H9 (cell line): ENCODE results near the gene BTG4. TPM values are rescaled to one million over a fixed set of nuclear protein-coding genes. Genes with fewer than 3 reads are reported as not detected.

Experiments
- DNase-seq: peaks from one replicate; pipeline ENCODE4 v3.0.0-alpha.2; 2017
- H2AFZ ChIP-seq: one replicate; pipeline ENCODE4 v1.6.1; 2013; ENCODE audit warnings: mild to moderate bottlenecking, low read length, control low read depth, moderate library complexity
- H2AK5ac ChIP-seq: 2 replicates; pipeline ENCODE4 v1.6.1; 2013; ENCODE audit warnings: low read length, control low read depth, mixed read lengths; ENCODE audit not compliant: insufficient read length
- H2BK120ac ChIP-seq: one replicate; pipeline ENCODE4 v1.6.1; 2013; ENCODE audit warnings: low read depth, mild to moderate bottlenecking, low read length, control low read depth, inconsistent platforms; ENCODE audit not compliant: poor library complexity, severe bottlenecking
- H2BK12ac ChIP-seq: 2 replicates; pipeline ENCODE4 v1.6.1; 2013; ENCODE audit warnings: low read length, control low read depth, mixed read lengths, low read depth; ENCODE audit not compliant: insufficient read length
- H2BK15ac ChIP-seq: 2 replicates; pipeline ENCODE4 v1.6.1; 2013; ENCODE audit warnings: low read depth, low read length, control low read depth
- H2BK20ac ChIP-seq: one replicate; pipeline ENCODE4 v1.6.1; 2013; ENCODE audit warnings: low read depth, mild to moderate bottlenecking, low read length, control low read depth, inconsistent platforms; ENCODE audit not compliant: poor library complexity, severe bottlenecking
- H2BK5ac ChIP-seq: 2 replicates; pipeline ENCODE4 v1.6.1; 2013; ENCODE audit warnings: low read length, control low read depth, mixed read lengths; ENCODE audit not compliant: insufficient read length
- H3K14ac ChIP-seq: 2 replicates; pipeline ENCODE4 v1.6.1; 2013; ENCODE audit warnings: low read length, control low read depth; ENCODE audit not compliant: insufficient read depth
- H3K18ac ChIP-seq: 2 replicates; pipeline ENCODE4 v1.6.1; 2013; ENCODE audit warnings: low read depth, mild to moderate bottlenecking, mixed read lengths, low read length, control low read depth; ENCODE audit not compliant: insufficient read length
- H3K23ac ChIP-seq: 2 replicates; pipeline ENCODE4 v1.6.1; 2013; ENCODE audit warnings: low read length, control low read depth, mixed read lengths, low read depth; ENCODE audit not compliant: insufficient read length
- H3K23me2 ChIP-seq: 2 replicates; pipeline ENCODE4 v1.6.1; 2013; ENCODE audit warnings: low read depth, mild to moderate bottlenecking, mixed read lengths, low read length, control low read depth; ENCODE audit not compliant: insufficient read length, poor library complexity, severe bottlenecking
- H3K27ac ChIP-seq: 2 replicates; pipeline ENCODE4 v1.5.1; 2013; ENCODE audit warnings: low read length, control low read depth, mixed read lengths, low read depth; ENCODE audit not compliant: insufficient read length
- H3K27me3 ChIP-seq: 2 replicates; pipeline ENCODE4 v1.6.1; 2013; ENCODE audit warnings: low read length, control low read depth, inconsistent platforms; ENCODE audit not compliant: insufficient read depth
- H3K4ac ChIP-seq: 2 replicates; pipeline ENCODE4 v1.6.1; 2013; ENCODE audit warnings: low read depth, mild to moderate bottlenecking, control low read depth, inconsistent platforms, low read length, moderate library complexity
- H3K4me1 ChIP-seq: 2 replicates; pipeline ENCODE4 v1.6.1; 2013; ENCODE audit warnings: low read length, control low read depth, inconsistent platforms; ENCODE audit not compliant: insufficient read depth
- H3K4me2 ChIP-seq: 2 replicates; pipeline ENCODE4 v1.6.1; 2013; ENCODE audit warnings: low read length, control low read depth, mixed read lengths; ENCODE audit not compliant: insufficient read length, insufficient read depth
- H3K56ac ChIP-seq: 2 replicates; pipeline ENCODE4 v1.6.1; 2013; ENCODE audit warnings: low read depth, mild to moderate bottlenecking, mixed read lengths, low read length, control low read depth; ENCODE audit not compliant: insufficient read length
- H3K79me1 ChIP-seq: 2 replicates; pipeline ENCODE4 v1.6.1; 2013; ENCODE audit warnings: low read depth, mild to moderate bottlenecking, moderate library complexity, low read length, control low read depth, inconsistent platforms; ENCODE audit not compliant: insufficient read depth, poor library complexity, severe bottlenecking
- H3K79me2 ChIP-seq: 2 replicates; pipeline ENCODE4 v1.6.1; 2013; ENCODE audit warnings: low read length, control low read depth, inconsistent platforms; ENCODE audit not compliant: insufficient read depth
- H3K9ac ChIP-seq: 2 replicates; pipeline ENCODE4 v1.6.1; 2013; ENCODE audit warnings: low read length, control low read depth, mixed read lengths; ENCODE audit not compliant: insufficient read length; ENCODE audit errors: extremely low read depth
- H3K9me3 ChIP-seq: one replicate; pipeline ENCODE4 v1.6.1; 2013; ENCODE audit warnings: low read depth, low read length, inconsistent platforms; ENCODE audit not compliant: control insufficient read depth
- H3T11ph ChIP-seq: one replicate; pipeline ENCODE4 v1.6.1; 2013; ENCODE audit warnings: mild to moderate bottlenecking, low read length, control low read depth, inconsistent platforms
- H4K20me1 ChIP-seq: one replicate; pipeline ENCODE4 v1.6.1; 2013; ENCODE audit not compliant: control insufficient read depth, insufficient read length, insufficient read depth
- H4K5ac ChIP-seq: 2 replicates; pipeline ENCODE4 v1.6.1; 2013; ENCODE audit warnings: low read depth, mild to moderate bottlenecking, mixed read lengths, low read length, control low read depth; ENCODE audit not compliant: insufficient read length
- H4K8ac ChIP-seq: replicated peaks from 2 replicates; pipeline ENCODE4 v1.6.1; 2013; ENCODE audit warnings: low read length, control low read depth, mixed read lengths, low read depth; ENCODE audit not compliant: insufficient read length
- H4K91ac ChIP-seq: 2 replicates; pipeline ENCODE4 v1.6.1; 2013; ENCODE audit warnings: low read depth, mild to moderate bottlenecking, moderate library complexity, mixed read lengths, low read length, control low read depth; ENCODE audit not compliant: insufficient read length
- H3K27ac Mint-ChIP-seq, 3 experiments: 2 replicates in 2 of 3; 3 replicates in 1 of 3; pipeline ENCODE4 v1.8.0; 2020 to 2021; ENCODE audit warnings: mixed read lengths in 3 of 3, mild to moderate bottlenecking in 1 of 3, moderate library complexity in 1 of 3
- H3K27me3 Mint-ChIP-seq: 2 replicates; pipeline ENCODE4 v1.8.0; 2021; ENCODE audit warnings: low read depth, mild to moderate bottlenecking, moderate library complexity, mixed read lengths
- H3K36me3 Mint-ChIP-seq, 3 experiments: 2 replicates in 2 of 3; 3 replicates in 1 of 3; pipeline ENCODE4 v1.8.0; 2020 to 2021; ENCODE audit warnings: low read depth in 3 of 3, mixed read lengths in 3 of 3; ENCODE audit not compliant: insufficient read depth in 1 of 3
- H3K4me1 Mint-ChIP-seq, 2 experiments: 2 replicates each; pipeline ENCODE4 v1.8.0; 2020; ENCODE audit warnings: mixed read lengths in 2 of 2
- H3K4me3 Mint-ChIP-seq, 2 experiments: 2 replicates in 1 of 2; 3 replicates in 1 of 2; pipeline ENCODE4 v1.8.0; 2020 to 2021; ENCODE audit warnings: mild to moderate bottlenecking in 2 of 2, mixed read lengths in 2 of 2, moderate library complexity in 1 of 2
- H3K9me3 Mint-ChIP-seq, 2 experiments: 2 replicates in 1 of 2; 3 replicates in 1 of 2; pipeline ENCODE4 v1.8.0; 2020; ENCODE audit warnings: mild to moderate bottlenecking in 2 of 2, mixed read lengths in 2 of 2, moderate library complexity in 1 of 2
- CTCF ChIP-seq: fragments of 200-600 bp; sonication (generic); conservative IDR thresholded peaks from 3 replicates; pipeline ENCODE4 v1.8.0; 2021; ENCODE audit warnings: antibody characterized with exemption, mild to moderate bottlenecking
- WGBS: extraction: QIAGEN DNeasy Blood & Tissue Kit; methylation state at CpG from one replicate; pipeline ENCODE4 v1.1.7; 2013; ENCODE audit warnings: missing lambda C conversion rate, low lambda C conversion rate, mixed read lengths; ENCODE audit not compliant: insufficient read length; ENCODE audit errors: extremely low coverage; 5-methylcytosine and 5-hydroxymethylcytosine counted together
- total RNA-seq: library from RNA; stranded (reverse); gene quantifications from 2 replicates; pipeline ENCODE4 v1.2.1, GENCODE V29; 2021

Gene BTG4
- total RNA-seq, 1 experiment from 2014 or later, result not detected

GRCh38 chr11:111455291-111456085 lies 56.7 kb downstream of the BTG4 start:
- no CpG with 5 or more reads among the region's 21 CpGs for WGBS
- H2BK20ac ChIP-seq, result no peak overlapping the region
- no peak overlapping the region for H2BK15ac ChIP-seq
- Mint-ChIP-seq H3K27me3 (peaks cover 23% of the 10 kb centered on the region), H3K4me1 (peaks cover 15 to 17% of the 10 kb centered on the region in 2 experiments), H3K36me3 (no peaks in the 10 kb centered on the region), H3K27ac (no peak overlapping the region; a peak in 1 of 7 replicates), H3K4me3 (peak overlapping the region; percentile 57 to 66), H3K9me3 (no peaks in the 10 kb centered on the region)
- TF ChIP-seq CTCF, result no peak
- H4K8ac ChIP-seq, result no peak overlapping the region
- H2AK5ac ChIP-seq, result no peak overlapping the region
- no peaks in the 10 kb centered on the region for H3K23me2 ChIP-seq
- H2BK120ac ChIP-seq, result no peak overlapping the region
- H3K9ac ChIP-seq, result no peak overlapping the region
- DNase-seq, result peak; percentile 64
- no peaks in the 10 kb centered on the region for H3K79me2 ChIP-seq
- H3K4me1 ChIP-seq, result no peaks in the 10 kb centered on the region
- no peaks in the 10 kb centered on the region for H3K9me3 ChIP-seq
- H3K18ac ChIP-seq, result no peak overlapping the region
- H3K14ac ChIP-seq, result no peak overlapping the region
- no peak overlapping the region for H4K91ac ChIP-seq
- H3K4me2 ChIP-seq, result peak overlapping the region; percentile 33
- no peaks in the 10 kb centered on the region for H3K27me3 ChIP-seq
- no peak overlapping the region for H2AFZ ChIP-seq
- H2BK5ac ChIP-seq, result no peak overlapping the region
- no peak overlapping the region for H3K23ac ChIP-seq
- H3K4ac ChIP-seq, result no peak overlapping the region
- no peak overlapping the region for H4K5ac ChIP-seq
- H3K56ac ChIP-seq, result no peak overlapping the region
- no peaks in the 10 kb centered on the region for H4K20me1 ChIP-seq
- no peak overlapping the region for H3T11ph ChIP-seq
- no peak overlapping the region for H2BK12ac ChIP-seq
- no peak overlapping the region for H3K27ac ChIP-seq
- H3K79me1 ChIP-seq, result no peaks in the 10 kb centered on the region
